Thymus (tissue), 11 donors: Measurements from ENCODE around the gene CHKA. TPM values are rescaled to one million over a fixed set of nuclear protein-coding genes. Genes with fewer than 3 reads are reported as not detected.

Source experiments
- DNase-seq, 9 donors: peaks; one replicate each; pipeline ENCODE4 v3.0.0-alpha.2; 2013; ENCODE audit warnings: low spot score in 9 of 9, low read depth in 6 of 9, missing footprints in 1 of 9
- H3K27ac ChIP-seq, 2 donors: one replicate each; pipeline ENCODE4 v1.5.1; 2013; ENCODE audit warnings: control low read depth in 1 of 2, low read depth in 1 of 2, low read length in 1 of 2, mild to moderate bottlenecking in 1 of 2, moderate library complexity in 1 of 2
- H3K27me3 ChIP-seq, 2 donors: one replicate each; pipeline ENCODE4 v1.5.1; 2013; ENCODE audit warnings: low read length in 1 of 2; ENCODE audit not compliant: control insufficient read depth in 2 of 2, insufficient read depth in 1 of 2
- H3K36me3 ChIP-seq, 2 donors: one replicate each; pipeline ENCODE4 v1.5.1; 2013; ENCODE audit warnings: low read length in 1 of 2, mild to moderate bottlenecking in 1 of 2, moderate library complexity in 1 of 2; ENCODE audit not compliant: control insufficient read depth in 2 of 2, insufficient read depth in 2 of 2
- H3K4me1 ChIP-seq, 2 donors: one replicate each; pipeline ENCODE4 v1.5.1; 2013; ENCODE audit warnings: low read length in 2 of 2; ENCODE audit not compliant: control insufficient read depth in 2 of 2, insufficient read depth in 2 of 2
- H3K4me3 ChIP-seq, 2 donors: one replicate each; pipeline ENCODE4 v1.5.1; 2013; ENCODE audit warnings: low read length in 2 of 2, control low read depth in 1 of 2, mild to moderate bottlenecking in 1 of 2
- H3K9me3 ChIP-seq, 2 donors: one replicate each; pipeline ENCODE4 v1.5.1; 2013; ENCODE audit warnings: low read length in 1 of 2, mild to moderate bottlenecking in 1 of 2; ENCODE audit not compliant: control insufficient read depth in 2 of 2, insufficient read depth in 1 of 2
- WGBS: extraction: QIAGEN DNeasy Blood & Tissue Kit; methylation state at CpG from one replicate; pipeline ENCODE4 v1.1.7; 2013; 5-methylcytosine and 5-hydroxymethylcytosine counted together
- polyA plus RNA-seq: library from polyadenylated mRNA; stranded (reverse); fragments of 200-250 nt; gene quantifications from one replicate; pipeline ENCODE4 v1.2.3, GENCODE V29; 2013
- total RNA-seq: library from RNA; stranded (reverse); fragments of 120-200 nt; gene quantifications from one replicate; pipeline ENCODE4 v1.2.4, GENCODE V29; 2013
- donor health status: healthy.

The CHKA gene
- total and polyA plus RNA-seq, 2 donors, result 8.7 to 46.0 TPM

GRCh38 chr11:68138237-68138636 lies 17.0 kb upstream of the CHKA start:
- Histone ChIP-seq H3K36me3 (no peaks in the 10 kb centered on the region), H3K4me3 (no peak overlapping the region), H3K27me3 (no peaks in the 10 kb centered on the region), H3K9me3 (peaks cover 0 to 13% of the 10 kb centered on the region in 2 donors), H3K4me1 (peaks cover 24 to 25% of the 10 kb centered on the region in 2 donors), H3K27ac (no peak overlapping the region)
- WGBS, result 92% methylated on average over 4 of the region's 4 CpGs
- DNase-seq, result no peak

- Histone ChIP-seq H3K36me3 (no peaks in the 10 kb centered on the region), H3K4me1 (peaks cover 21 to 22% of the 10 kb centered on the region in 2 donors), H3K9me3 (peaks cover 0 to 17% of the 10 kb centered on the region in 2 donors), H3K27me3 (no peaks in the 10 kb centered on the region), H3K27ac (no peak overlapping the region), H3K4me3 (no peak overlapping the region)
- DNase-seq, result no peak
- WGBS, result 93% methylated on average over 5 of the region's 5 CpGs
These were observed 16.6 kb upstream of the CHKA start for GRCh38 chr11:68137833-68138232.

GRCh38 chr11:68136866-68137265 lies 15.7 kb upstream of the CHKA start:
- Histone ChIP-seq H3K4me1 (peaks cover 12 to 13% of the 10 kb centered on the region in 2 donors), H3K36me3 (no peaks in the 10 kb centered on the region), H3K4me3 (no peak overlapping the region), H3K27ac (no peak overlapping the region), H3K9me3 (peaks cover 0 to 25% of the 10 kb centered on the region in 2 donors), H3K27me3 (no peaks in the 10 kb centered on the region)
- DNase-seq, result no peak
- WGBS, result 95% methylated on average over 8 of the region's 8 CpGs

GRCh38 chr11:68135161-68135560 lies 14.0 kb upstream of the CHKA start:
- H3K27ac ChIP-seq, result no peak overlapping the region
- peaks cover 0 to 27% of the 10 kb centered on the region in 2 donors for H3K9me3 ChIP-seq
- no peaks in the 10 kb centered on the region for H3K36me3 ChIP-seq
- no peaks in the 10 kb centered on the region for H3K4me1 ChIP-seq
- no peak overlapping the region for H3K4me3 ChIP-seq
- no peak for DNase-seq
- 65% methylated on average over 3 of the region's 3 CpGs for WGBS
- no peaks in the 10 kb centered on the region for H3K27me3 ChIP-seq

- Histone ChIP-seq H3K4me3 (no peak overlapping the region), H3K27ac (no peak overlapping the region), H3K4me1 (peaks cover 0 to 1% of the 10 kb centered on the region in 2 donors), H3K27me3 (peaks cover 1 to 3% of the 10 kb centered on the region in 2 donors), H3K9me3 (peaks cover 0 to 27% of the 10 kb centered on the region in 2 donors), H3K36me3 (no peaks in the 10 kb centered on the region)
- 84% methylated on average over 2 of the region's 2 CpGs for WGBS
- no peak for DNase-seq
These were observed 12.6 kb upstream of the CHKA start for GRCh38 chr11:68133761-68134160.

GRCh38 chr11:68130121-68130520 lies 8.9 kb upstream of the CHKA start:
- WGBS, result 97% methylated on average over 1 of the region's 1 CpG
- peaks cover 0 to 10% of the 10 kb centered on the region in 2 donors for H3K4me1 ChIP-seq
- no peak overlapping the region for H3K27ac ChIP-seq
- H3K36me3 ChIP-seq, result no peaks in the 10 kb centered on the region
- H3K27me3 ChIP-seq, result peaks cover 12 to 16% of the 10 kb centered on the region in 2 donors
- no peak for DNase-seq
- peaks cover 0 to 27% of the 10 kb centered on the region in 2 donors for H3K9me3 ChIP-seq
- no peak overlapping the region for H3K4me3 ChIP-seq

GRCh38 chr11:68128682-68129327 lies 7.6 kb upstream of the CHKA start:
- Histone ChIP-seq H3K9me3 (peaks cover 0 to 20% of the 10 kb centered on the region in 2 donors), H3K4me3 (peak overlapping the region; percentile 10 to 21), H3K4me1 (peaks cover 0 to 10% of the 10 kb centered on the region in 2 donors), H3K27me3 (peaks cover 12 to 16% of the 10 kb centered on the region in 2 donors), H3K36me3 (no peaks in the 10 kb centered on the region), H3K27ac (no peak overlapping the region)
- WGBS, result 40% methylated on average over 15 of the region's 15 CpGs
- DNase-seq, result no peak

- DNase-seq, result peak in 3 of 9 donors; percentile 35 to 60 (median 41)
- Histone ChIP-seq H3K4me3 (peak overlapping the region; percentile 10 to 21), H3K36me3 (no peaks in the 10 kb centered on the region), H3K27me3 (peaks cover 12 to 16% of the 10 kb centered on the region in 2 donors), H3K27ac (no peak overlapping the region), H3K9me3 (peaks cover 0 to 12% of the 10 kb centered on the region in 2 donors), H3K4me1 (peaks cover 0 to 10% of the 10 kb centered on the region in 2 donors)
- 19% methylated on average over 48 of the region's 48 CpGs for WGBS
These were observed 6.8 kb upstream of the CHKA start for GRCh38 chr11:68127714-68128681.

- DNase-seq, result no peak
- Histone ChIP-seq H3K27ac (no peak overlapping the region), H3K36me3 (no peaks in the 10 kb centered on the region), H3K27me3 (peaks cover 12 to 19% of the 10 kb centered on the region in 2 donors), H3K4me3 (no peak overlapping the region), H3K9me3 (no peaks in the 10 kb centered on the region), H3K4me1 (peaks cover 5 to 23% of the 10 kb centered on the region in 2 donors)
- 96% methylated on average over 4 of the region's 4 CpGs for WGBS
These were observed 4.0 kb upstream of the CHKA start for GRCh38 chr11:68125164-68125563.
